SK-N-SH (cell line): Measurements from ENCODE around the gene PRDM15. TPM values are rescaled to one million over a fixed set of nuclear protein-coding genes. Genes with fewer than 3 reads are reported as not detected.

Source experiments
- CTCF ChIA-PET: fragments of 300-600, 350-600 bp; formaldehyde crosslinking; extraction: SDS; loops from one replicate; lab custom pipeline; 2021; lab: Yijun Ruan, JAX
- POLR2A ChIA-PET: fragments of 350-600 bp; sonication (Branson Sonifier 250); formaldehyde crosslinking; extraction: SDS; loops from one replicate; lab custom pipeline; 2020; ENCODE audit warnings: antibody characterized with exemption, inconsistent platforms; lab: Yijun Ruan, JAX
- DNase-seq: peaks from one replicate; pipeline ENCODE4 v3.0.0; 2012
- H2AFZ ChIP-seq: fragments of 200-600 bp; sonication (generic); 2 replicates; pipeline ENCODE4 v1.8.1; 2016; ENCODE audit warnings: antibody characterized with exemption, mild to moderate bottlenecking, low read depth
- H3F3A ChIP-seq: fragments of 200-600 bp; sonication (generic); replicated peaks from 2 replicates; pipeline ENCODE3; 2016; ENCODE audit warnings: antibody characterized with exemption, mild to moderate bottlenecking; ENCODE audit not compliant: insufficient read depth
- H3K27ac ChIP-seq, 2 experiments: fragments of 200-500 bp in 1 of 2; fragments of 200-600 bp in 1 of 2; sonication (Bioruptor generic) in 1 of 2; sonication (generic), shearing (Covaris generic) in 1 of 2; 2 replicates each; pipeline versions ENCODE4 v1.5.1 to v1.6.1; 2014 to 2016; ENCODE audit warnings: low read depth in 2 of 2, inconsistent platforms in 1 of 2, low read length in 1 of 2, mild to moderate bottlenecking in 1 of 2, mixed read lengths in 1 of 2
- H3K27me3 ChIP-seq: fragments of 200-600 bp; sonication (generic), shearing (Covaris generic); 2 replicates; pipeline ENCODE4 v1.6.1; 2016; ENCODE audit warnings: mixed run types; ENCODE audit not compliant: insufficient read depth
- H3K36me3 ChIP-seq, 2 experiments: fragments of 200-500 bp in 1 of 2; fragments of 200-600 bp in 1 of 2; sonication (Bioruptor generic) in 1 of 2; sonication (generic) in 1 of 2; replicated peaks in 1 of 2; 2 replicates each; pipeline versions ENCODE3 to v1.5.1; 2014 to 2016; ENCODE audit warnings: low read length in 1 of 2, mild to moderate bottlenecking in 1 of 2; ENCODE audit not compliant: insufficient read depth in 2 of 2, control insufficient read depth in 1 of 2
- H3K4me1 ChIP-seq, 2 experiments: fragments of 200-500 bp in 1 of 2; fragments of 200-600 bp in 1 of 2; sonication (Bioruptor generic) in 1 of 2; sonication (generic), shearing (Covaris generic) in 1 of 2; 2 replicates each; pipeline versions ENCODE4 v1.5.1 to v1.6.1; 2014 to 2016; ENCODE audit warnings: low read depth in 1 of 2, low read length in 1 of 2, mixed run types in 1 of 2; ENCODE audit not compliant: insufficient read depth in 2 of 2, control insufficient read depth in 1 of 2
- H3K4me2 ChIP-seq: fragments of 200-600 bp; sonication (generic), shearing (Covaris generic); 2 replicates; pipeline ENCODE4 v1.6.1; 2017; ENCODE audit warnings: mixed run types
- H3K4me3 ChIP-seq, 2 experiments: fragments of 200-500 bp in 1 of 2; fragments of 200-600 bp in 1 of 2; sonication (Bioruptor generic) in 1 of 2; sonication (generic), shearing (Covaris generic) in 1 of 2; 2 replicates each; pipeline versions ENCODE4 v1.5.1 to v1.8.1; 2014 to 2016; ENCODE audit warnings: low read depth in 2 of 2, inconsistent platforms in 1 of 2, low read length in 1 of 2, mild to moderate bottlenecking in 1 of 2, mixed read lengths in 1 of 2, moderate library complexity in 1 of 2
- H3K79me2 ChIP-seq: fragments of 200-600 bp; sonication (generic); 2 replicates; pipeline ENCODE4 v1.8.1; 2017; ENCODE audit warnings: mild to moderate bottlenecking; ENCODE audit not compliant: insufficient read depth
- H3K9ac ChIP-seq: fragments of 200-600 bp; sonication (generic); 2 replicates; pipeline ENCODE4 v1.6.1; 2017; ENCODE audit warnings: mixed run types
- H3K9me2 ChIP-seq: fragments of 200-600 bp; sonication (generic); 2 replicates; pipeline ENCODE4 v1.6.1; 2017; ENCODE audit warnings: mixed run types
- H3K9me3 ChIP-seq: fragments of 200-600 bp; sonication (generic); 2 replicates; pipeline ENCODE4 v1.6.1; 2017; ENCODE audit warnings: mixed run types, mild to moderate bottlenecking, moderate library complexity
- H4K20me1 ChIP-seq: fragments of 200-600 bp; sonication (generic); 2 replicates; pipeline ENCODE4 v1.6.1; 2017; ENCODE audit warnings: mild to moderate bottlenecking, mixed run types; ENCODE audit not compliant: insufficient read depth
- FOXM1 ChIP-seq: IDR thresholded peaks from 2 replicates; pipeline ENCODE4 v1.4.0; 2012; ENCODE audit warnings: low read depth, mild to moderate bottlenecking
- MEF2A ChIP-seq: IDR thresholded peaks from 2 replicates; pipeline ENCODE4 v1.4.0; 2012; ENCODE audit warnings: low read depth, borderline replicate concordance
- NFIC ChIP-seq: IDR thresholded peaks from 2 replicates; pipeline ENCODE4 v1.4.0; 2012; ENCODE audit warnings: borderline replicate concordance
- RAD21 ChIP-seq: IDR thresholded peaks from 2 replicates; pipeline ENCODE4 v1.6.1; 2012; ENCODE audit warnings: mild to moderate bottlenecking, low read length
- RFX5 ChIP-seq: IDR thresholded peaks from 2 replicates; pipeline ENCODE4 v1.6.1; 2012; ENCODE audit warnings: mild to moderate bottlenecking, improper control_type of control experiment, low read length
- SIN3A ChIP-seq: IDR thresholded peaks from 2 replicates; pipeline ENCODE4 v1.6.1; 2012; ENCODE audit warnings: low read depth, mild to moderate bottlenecking, low read length, moderate library complexity, borderline replicate concordance
- SMC3 ChIP-seq: IDR thresholded peaks from 2 replicates; pipeline ENCODE4 v1.6.1; 2012; ENCODE audit warnings: low read depth, low read length, improper control_type of control experiment
- TCF12 ChIP-seq: IDR thresholded peaks from 2 replicates; pipeline ENCODE4 v1.4.0; 2012
- WGBS: methylation state at CpG from one replicate; pipeline ENCODE4 v1.1.6; 2017; ENCODE audit warnings: low lambda C conversion rate; 5-methylcytosine and 5-hydroxymethylcytosine counted together
- polyA plus RNA-seq, 3 experiments: library from polyadenylated mRNA; depleted of rRNA; stranded (reverse); fragments of >200 nt; gene quantifications; 2 replicates each; pipeline ENCODE4 v1.2.3, GENCODE V29; 2012
- TF ChIP-seq, protein P1 (sequence below): IDR thresholded peaks from 2 replicates; pipeline ENCODE4 v1.4.0; 2012; ENCODE audit warnings: low read depth
- TF ChIP-seq, protein P2 (sequence below): fragments of 200-600 bp; sonication (generic); IDR thresholded peaks from 2 replicates; pipeline ENCODE4 v1.6.1; 2017; ENCODE audit warnings: antibody characterized with exemption, mild to moderate bottlenecking, moderate library complexity

Gene PRDM15
- polyA plus RNA-seq, 1 of the 3 experiments (the other 2 are of a cell fraction), result 7.0 TPM

DNA sequence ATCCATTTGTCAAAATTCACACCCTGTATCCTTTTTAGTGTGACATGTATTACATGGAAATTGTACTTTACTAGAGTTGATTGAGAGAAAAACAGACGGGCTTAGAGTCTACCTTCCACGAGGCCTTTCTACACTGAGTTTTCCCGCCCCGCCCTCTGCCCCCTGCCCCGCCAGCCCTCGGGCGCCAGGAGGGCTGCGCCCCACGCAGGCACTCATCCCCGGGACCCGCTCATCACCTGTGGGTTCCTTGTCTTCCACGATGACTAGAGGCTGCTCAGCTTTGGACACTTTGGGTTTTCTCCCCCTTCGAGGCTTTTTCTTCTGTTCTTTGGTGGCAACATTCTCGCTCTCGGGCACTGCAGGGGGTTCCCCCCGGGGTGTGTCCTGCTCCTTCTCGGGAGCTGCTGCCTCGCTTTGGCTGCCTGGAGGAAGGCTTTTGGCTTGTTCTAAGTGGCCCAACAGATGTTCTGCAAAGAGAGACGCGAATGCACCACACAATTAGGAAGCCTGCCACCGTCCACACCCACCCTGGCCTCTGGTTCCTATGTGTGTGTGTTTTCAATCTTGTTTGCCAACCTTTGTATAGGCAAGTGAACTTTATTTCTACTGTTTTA, 39.6 kb downstream of the PRDM15 start:
- no peaks in the 10 kb centered on the region for H3K27me3 ChIP-seq
- no peaks in the 10 kb centered on the region for H3F3A ChIP-seq
- no peak for TF ChIP-seq SIN3A
- TF ChIP-seq SMC3, result no peak
- TF ChIP-seq, protein P1, sequence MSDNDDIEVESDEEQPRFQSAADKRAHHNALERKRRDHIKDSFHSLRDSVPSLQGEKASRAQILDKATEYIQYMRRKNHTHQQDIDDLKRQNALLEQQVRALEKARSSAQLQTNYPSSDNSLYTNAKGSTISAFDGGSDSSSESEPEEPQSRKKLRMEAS, result no peak
- no peak for TF ChIP-seq RAD21
- peaks cover 0 to 3% of the 10 kb centered on the region in 2 experiments; a peak in 1 of 4 replicates for H3K4me1 ChIP-seq
- 97% methylated on average over 21 of the region's 21 CpGs for WGBS
- no peak overlapping the region for H3K4me3 ChIP-seq
- DNase-seq, result no peak
- H3K36me3 ChIP-seq, result peaks cover 25 to 39% of the 10 kb centered on the region in 2 experiments
- H3K9ac ChIP-seq, result no peak overlapping the region
- H3K79me2 ChIP-seq, result no peaks in the 10 kb centered on the region
- H4K20me1 ChIP-seq, result no peaks in the 10 kb centered on the region
- CTCF ChIA-PET, result interaction anchor here (1.0 to 2.3 kb wide), 3 partner anchors 11 to 268 kb away, joined by 3 to 6 read pairs (median 3); no protein-coding TSS in a partner anchor
- no peak overlapping the region for H3K4me2 ChIP-seq
- no peak overlapping the region for H2AFZ ChIP-seq
- H3K9me2 ChIP-seq, result no peaks in the 10 kb centered on the region
- H3K9me3 ChIP-seq, result peaks cover 5% of the 10 kb centered on the region; the same call in 1 of the 2 replicates
- no peak overlapping the region for H3K27ac ChIP-seq
- POLR2A ChIA-PET, result no interaction called here

DNA sequence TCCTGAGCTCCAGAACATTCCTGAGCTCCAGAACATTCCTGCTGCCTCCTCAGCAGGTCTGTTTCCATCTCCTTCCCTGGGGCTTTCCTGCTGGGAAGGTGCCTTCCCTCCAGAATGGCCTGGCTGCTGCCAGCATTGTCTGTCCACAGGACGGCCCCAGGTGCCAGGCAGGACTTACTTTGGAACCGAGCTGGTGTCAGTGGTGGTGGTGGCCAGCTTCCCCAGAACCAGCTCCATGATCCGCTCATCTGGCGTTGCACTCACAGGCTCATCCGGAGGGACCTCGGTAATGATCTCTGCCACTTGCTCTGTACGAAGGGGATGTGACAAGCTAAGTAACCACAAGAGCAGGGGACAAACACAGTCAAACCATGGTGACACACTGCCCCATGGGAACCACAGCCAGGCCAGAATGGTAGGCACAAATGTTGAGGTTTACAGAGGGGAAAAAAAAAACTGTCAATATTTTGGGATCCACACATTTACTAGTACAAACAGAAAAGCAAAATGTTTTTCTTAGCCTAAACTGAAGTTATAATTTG, 41.3 kb downstream of the PRDM15 start:
- no peaks in the 10 kb centered on the region for H3K4me1 ChIP-seq
- H2AFZ ChIP-seq, result no peak overlapping the region
- TF ChIP-seq NFIC (no peak), FOXM1 (no peak), RFX5 (no peak), MEF2A (no peak), TCF12 (no peak)
- TF ChIP-seq, protein P2, sequence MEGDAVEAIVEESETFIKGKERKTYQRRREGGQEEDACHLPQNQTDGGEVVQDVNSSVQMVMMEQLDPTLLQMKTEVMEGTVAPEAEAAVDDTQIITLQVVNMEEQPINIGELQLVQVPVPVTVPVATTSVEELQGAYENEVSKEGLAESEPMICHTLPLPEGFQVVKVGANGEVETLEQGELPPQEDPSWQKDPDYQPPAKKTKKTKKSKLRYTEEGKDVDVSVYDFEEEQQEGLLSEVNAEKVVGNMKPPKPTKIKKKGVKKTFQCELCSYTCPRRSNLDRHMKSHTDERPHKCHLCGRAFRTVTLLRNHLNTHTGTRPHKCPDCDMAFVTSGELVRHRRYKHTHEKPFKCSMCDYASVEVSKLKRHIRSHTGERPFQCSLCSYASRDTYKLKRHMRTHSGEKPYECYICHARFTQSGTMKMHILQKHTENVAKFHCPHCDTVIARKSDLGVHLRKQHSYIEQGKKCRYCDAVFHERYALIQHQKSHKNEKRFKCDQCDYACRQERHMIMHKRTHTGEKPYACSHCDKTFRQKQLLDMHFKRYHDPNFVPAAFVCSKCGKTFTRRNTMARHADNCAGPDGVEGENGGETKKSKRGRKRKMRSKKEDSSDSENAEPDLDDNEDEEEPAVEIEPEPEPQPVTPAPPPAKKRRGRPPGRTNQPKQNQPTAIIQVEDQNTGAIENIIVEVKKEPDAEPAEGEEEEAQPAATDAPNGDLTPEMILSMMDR, result no peak
- H3K9me2 ChIP-seq, result no peaks in the 10 kb centered on the region
- peaks cover 25 to 39% of the 10 kb centered on the region in 2 experiments for H3K36me3 ChIP-seq
- H3K9me3 ChIP-seq, result peaks cover 5% of the 10 kb centered on the region; the same call in 1 of the 2 replicates
- H3K27ac ChIP-seq, result no peak overlapping the region
- ChIA-PET POLR2A (no interaction called here), CTCF (interaction anchor here (0.7 to 1.6 kb wide), 3 partner anchors 15 to 51 kb away, joined by 3 to 8 read pairs (median 4); no protein-coding TSS in a partner anchor)
- H4K20me1 ChIP-seq, result no peaks in the 10 kb centered on the region
- H3K27me3 ChIP-seq, result no peaks in the 10 kb centered on the region
- H3K79me2 ChIP-seq, result no peaks in the 10 kb centered on the region
- H3K4me3 ChIP-seq, result no peak overlapping the region
- WGBS, result 98% methylated on average over 7 of the region's 7 CpGs
- no peak for DNase-seq
- no peak overlapping the region for H3K9ac ChIP-seq
- H3F3A ChIP-seq, result no peaks in the 10 kb centered on the region
- no peak overlapping the region for H3K4me2 ChIP-seq
